HG03378 (cell line): ENCODE results near the gene RNF144A.
"Not testable (repeated sequence)": the region's sequence is repeated elsewhere in the genome, so short reads cannot be mapped to it uniquely, and the experiment has no call there.

Experiments
- ATAC-seq: cut with Tn5 transposase; IDR thresholded peaks from one replicate; pipeline ENCODE4 v1.9.1; 2021; ENCODE audit warnings: mild to moderate bottlenecking, moderate library complexity; ENCODE audit not compliant: unreplicated experiment

The RNF144A gene

GRCh38 chr2:6995391-6996097 is 78.3 kb downstream of the RNF144A start:
- no peak for ATAC-seq

- ATAC-seq = peak; percentile 85
These were observed 82.1 kb downstream of the RNF144A start for GRCh38 chr2:6999211-6999877.

- ATAC-seq = not testable (repeated sequence)
These were observed 84.2 kb downstream of the RNF144A start for GRCh38 chr2:7001395-7001794.

- ATAC-seq = no peak
These were observed 86.7 kb downstream of the RNF144A start for GRCh38 chr2:7003895-7004294.

- no peak for ATAC-seq
These were observed 87.4 kb downstream of the RNF144A start for GRCh38 chr2:7004636-7005035.

GRCh38 chr2:7007488-7007845 is 90.3 kb downstream of the RNF144A start:
- ATAC-seq = peak; percentile 37

- ATAC-seq = peak; percentile 69
These were observed 90.9 kb downstream of the RNF144A start for GRCh38 chr2:7007846-7008741.

- no peak for ATAC-seq
These were observed 92.1 kb downstream of the RNF144A start for GRCh38 chr2:7009207-7009911.

- ATAC-seq = no peak
These were observed 93.3 kb downstream of the RNF144A start for GRCh38 chr2:7010391-7011054.

GRCh38 chr2:7011356-7012083 is 94.3 kb downstream of the RNF144A start:
- no peak for ATAC-seq

- ATAC-seq = no peak
These were observed 95.0 kb downstream of the RNF144A start for GRCh38 chr2:7012141-7012764.

GRCh38 chr2:7013471-7014160 is 96.4 kb downstream of the RNF144A start:
- no peak for ATAC-seq

GRCh38 chr2:7014174-7014640 is 97.0 kb downstream of the RNF144A start:
- ATAC-seq = no peak

- ATAC-seq = no peak
These were observed 98.1 kb downstream of the RNF144A start for GRCh38 chr2:7015007-7015950.

- no peak for ATAC-seq
These were observed 98.9 kb downstream of the RNF144A start for GRCh38 chr2:7016148-7016547.

- no peak for ATAC-seq
These were observed 99.5 kb downstream of the RNF144A start for GRCh38 chr2:7016601-7017211.

- ATAC-seq = no peak
These were observed 100.6 kb downstream of the RNF144A start for GRCh38 chr2:7017671-7018281.
